HFFc6 (cell line): ENCODE data around the gene GDAP1L1. TPM values are rescaled to one million over a fixed set of nuclear protein-coding genes. Genes with fewer than 3 reads are reported as not detected.
"Not testable (repeated sequence)": the region's sequence is repeated elsewhere in the genome, so short reads cannot be mapped to it uniquely, and the experiment has no call there.

Experiments used
- DNase-seq: peaks from one replicate; pipeline ENCODE4 v3.0.0-alpha.2; 2018
- H3K27ac Mint-ChIP-seq: 2 replicates; pipeline ENCODE4 v1.8.0; 2020; ENCODE audit warnings: mild to moderate bottlenecking, mixed read lengths
- H3K27me3 Mint-ChIP-seq: 2 replicates; pipeline ENCODE4 v1.8.0; 2021; ENCODE audit warnings: mild to moderate bottlenecking, moderate library complexity, mixed read lengths; ENCODE audit not compliant: insufficient read depth
- H3K36me3 Mint-ChIP-seq: 2 replicates; pipeline ENCODE4 v1.8.0; 2021; ENCODE audit warnings: low read depth, mixed read lengths
- H3K4me1 Mint-ChIP-seq: 2 replicates; pipeline ENCODE4 v1.8.0; 2020; ENCODE audit warnings: low read depth, mixed read lengths
- H3K4me3 Mint-ChIP-seq: 2 replicates; pipeline ENCODE4 v1.8.0; 2020; ENCODE audit warnings: mild to moderate bottlenecking, moderate library complexity, mixed read lengths
- H3K9me3 Mint-ChIP-seq: 2 replicates; pipeline ENCODE4 v1.8.0; 2020; ENCODE audit warnings: mild to moderate bottlenecking, mixed read lengths
- total RNA-seq, 6 experiments: library from RNA; stranded (reverse); fragmentation: NEBNext Ultra II Directional; extraction: Animal tissue kit (Norgen Biotek cat#: 25700); gene quantifications; 2 replicates in 1 of 6; 3 replicates in 5 of 6; pipeline ENCODE4 v1.2.3, GENCODE V29; 2021
- TF ChIP-seq, protein P1 (sequence below): fragments of 200-600 bp; sonication (generic); IDR thresholded peaks from 2 replicates; pipeline ENCODE4 v1.5.0; 2021; ENCODE audit warnings: antibody characterized with exemption, mild to moderate bottlenecking

The GDAP1L1 gene
- total RNA-seq, 6 experiments from 2014 or later = not detected

GRCh38 chr20:44234566-44235317 is 12.4 kb upstream of the GDAP1L1 start:
- H3K27me3 Mint-ChIP-seq = peaks cover 25% of the 10 kb centered on the region
- no peak overlapping the region for H3K27ac Mint-ChIP-seq
- no peaks in the 10 kb centered on the region for H3K36me3 Mint-ChIP-seq
- DNase-seq = no peak
- TF ChIP-seq, protein P1, sequence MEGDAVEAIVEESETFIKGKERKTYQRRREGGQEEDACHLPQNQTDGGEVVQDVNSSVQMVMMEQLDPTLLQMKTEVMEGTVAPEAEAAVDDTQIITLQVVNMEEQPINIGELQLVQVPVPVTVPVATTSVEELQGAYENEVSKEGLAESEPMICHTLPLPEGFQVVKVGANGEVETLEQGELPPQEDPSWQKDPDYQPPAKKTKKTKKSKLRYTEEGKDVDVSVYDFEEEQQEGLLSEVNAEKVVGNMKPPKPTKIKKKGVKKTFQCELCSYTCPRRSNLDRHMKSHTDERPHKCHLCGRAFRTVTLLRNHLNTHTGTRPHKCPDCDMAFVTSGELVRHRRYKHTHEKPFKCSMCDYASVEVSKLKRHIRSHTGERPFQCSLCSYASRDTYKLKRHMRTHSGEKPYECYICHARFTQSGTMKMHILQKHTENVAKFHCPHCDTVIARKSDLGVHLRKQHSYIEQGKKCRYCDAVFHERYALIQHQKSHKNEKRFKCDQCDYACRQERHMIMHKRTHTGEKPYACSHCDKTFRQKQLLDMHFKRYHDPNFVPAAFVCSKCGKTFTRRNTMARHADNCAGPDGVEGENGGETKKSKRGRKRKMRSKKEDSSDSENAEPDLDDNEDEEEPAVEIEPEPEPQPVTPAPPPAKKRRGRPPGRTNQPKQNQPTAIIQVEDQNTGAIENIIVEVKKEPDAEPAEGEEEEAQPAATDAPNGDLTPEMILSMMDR = no peak
- no peaks in the 10 kb centered on the region for H3K9me3 Mint-ChIP-seq
- no peak overlapping the region for H3K4me3 Mint-ChIP-seq
- no peaks in the 10 kb centered on the region for H3K4me1 Mint-ChIP-seq

DNA sequence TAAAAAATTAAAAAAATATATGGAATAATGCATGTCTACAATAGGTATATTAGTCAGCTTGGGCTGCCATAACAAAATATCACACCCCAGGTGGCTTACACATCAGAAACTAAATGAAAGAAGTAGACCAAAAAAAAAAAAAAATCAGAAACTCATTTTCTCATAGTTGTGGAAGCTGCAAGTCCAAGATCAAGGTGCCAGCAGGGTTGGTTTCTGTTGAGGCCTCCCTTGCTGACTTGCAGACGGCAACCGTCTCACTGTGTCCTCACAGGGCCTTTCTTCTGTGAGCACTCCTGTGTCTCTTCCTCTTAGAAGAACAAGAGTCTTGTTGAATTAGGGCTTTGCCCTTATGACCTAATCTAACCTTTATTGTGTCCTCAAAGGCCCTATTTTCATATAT is 11.4 kb upstream of the GDAP1L1 start:
- no peaks in the 10 kb centered on the region for H3K36me3 Mint-ChIP-seq
- no peaks in the 10 kb centered on the region for H3K4me1 Mint-ChIP-seq
- TF ChIP-seq, protein P1 = no peak
- no peak for DNase-seq
- peaks cover 30% of the 10 kb centered on the region for H3K27me3 Mint-ChIP-seq
- no peaks in the 10 kb centered on the region for H3K9me3 Mint-ChIP-seq
- H3K4me3 Mint-ChIP-seq = no peak overlapping the region
- no peak overlapping the region for H3K27ac Mint-ChIP-seq

- not testable (repeated sequence) for H3K4me3 Mint-ChIP-seq, H3K27ac Mint-ChIP-seq, H3K36me3 Mint-ChIP-seq, H3K9me3 Mint-ChIP-seq, H3K4me1 Mint-ChIP-seq, DNase-seq
- peaks cover 32% of the 10 kb centered on the region for H3K27me3 Mint-ChIP-seq
These were observed 10.3 kb upstream of the GDAP1L1 start for GRCh38 chr20:44236840-44237239.

DNA sequence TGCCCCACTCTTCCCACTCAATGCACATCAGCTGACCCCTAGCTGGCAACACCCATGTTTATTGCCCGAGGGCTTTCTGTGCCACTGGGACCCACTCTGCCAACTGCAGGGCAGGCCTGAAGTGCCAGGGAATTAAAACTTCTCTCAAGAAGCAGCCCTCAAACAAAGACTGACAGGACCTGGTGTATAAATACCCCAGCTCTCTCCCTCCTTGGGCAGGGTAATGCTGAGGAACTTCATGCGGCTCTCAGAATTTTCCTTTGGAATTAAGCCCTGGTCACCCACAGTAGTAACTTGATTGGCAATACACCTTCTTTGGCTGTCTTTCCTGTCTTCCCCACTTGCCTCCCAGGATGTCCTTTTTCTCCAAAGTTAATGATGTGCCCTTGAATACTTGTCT is 5.3 kb upstream of the GDAP1L1 start:
- Mint-ChIP-seq H3K27ac (no peak overlapping the region), H3K4me3 (no peak overlapping the region), H3K27me3 (peaks cover 53% of the 10 kb centered on the region), H3K9me3 (no peaks in the 10 kb centered on the region), H3K4me1 (no peaks in the 10 kb centered on the region), H3K36me3 (no peaks in the 10 kb centered on the region)
- no peak for DNase-seq
- TF ChIP-seq, protein P1 = no peak

DNA sequence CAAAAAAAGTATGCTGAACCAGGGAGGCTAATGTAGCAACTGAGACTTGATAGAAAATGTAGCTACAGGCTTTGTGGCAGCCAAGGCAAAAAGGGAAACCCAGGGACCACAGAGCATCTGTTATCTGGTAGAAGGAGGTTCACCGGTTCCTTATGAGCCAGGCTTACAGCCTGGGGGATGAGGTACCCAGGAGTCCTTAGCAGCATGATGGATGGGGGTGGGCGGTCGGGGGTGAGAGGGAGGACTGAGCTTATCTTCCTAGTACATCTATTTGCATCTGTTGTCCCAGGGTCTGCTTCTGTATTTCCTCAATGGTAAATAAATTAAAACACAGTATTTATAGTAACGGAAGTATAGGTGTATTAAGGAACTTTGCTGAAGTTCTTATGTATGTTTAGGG is 1.1 kb upstream of the GDAP1L1 start:
- TF ChIP-seq, protein P1 = no peak
- H3K27ac Mint-ChIP-seq = no peak overlapping the region
- H3K4me3 Mint-ChIP-seq = no peak overlapping the region
- no peaks in the 10 kb centered on the region for H3K36me3 Mint-ChIP-seq
- no peaks in the 10 kb centered on the region for H3K4me1 Mint-ChIP-seq
- no peak for DNase-seq
- H3K9me3 Mint-ChIP-seq = no peaks in the 10 kb centered on the region
- peaks cover 38% of the 10 kb centered on the region for H3K27me3 Mint-ChIP-seq

GRCh38 chr20:44247586-44248409 is 690 bp downstream of the GDAP1L1 start:
- peak; percentile 0 for DNase-seq
- TF ChIP-seq, protein P1 = peak; percentile 60
- no peaks in the 10 kb centered on the region for H3K9me3 Mint-ChIP-seq
- H3K4me3 Mint-ChIP-seq = no peak overlapping the region
- no peak overlapping the region for H3K27ac Mint-ChIP-seq
- peaks cover 28% of the 10 kb centered on the region for H3K27me3 Mint-ChIP-seq
- H3K4me1 Mint-ChIP-seq = no peaks in the 10 kb centered on the region
- H3K36me3 Mint-ChIP-seq = no peaks in the 10 kb centered on the region
